ENCODE measurements around the gene TMEM128. TPM values are rescaled to one million over a fixed set of nuclear protein-coding genes. Genes with fewer than 3 reads are reported as not detected.
A peak's percentile ranks its signal among the peaks of the same experiment; 100 is the strongest.

Gene TMEM128
- total and polyA plus RNA-seq, 2 of the 13 experiments (the other 11 are each of a cell fraction or from before 2014, with no cell fraction given), result 19.4 to 27.9 TPM

- TF ChIP-seq MYPOP (CRISPR knock-in tag; IDR thresholded peaks at IDR 0.05) (peak; percentile 79), ZNF841 (CRISPR knock-in tag; IDR thresholded peaks at IDR 0.05; ENCODE audit: borderline replicate concordance) (no peak), THYN1 (CRISPR knock-in tag; IDR thresholded peaks at IDR 0.05; ENCODE audit: borderline replicate concordance, low read depth) (no peak), THAP11 (CRISPR knock-in tag; IDR thresholded peaks at IDR 0.05) (peak; percentile 92), MYC (CRISPR knock-in tag; IDR thresholded peaks at IDR 0.05; ENCODE audit: borderline replicate concordance) (peak; percentile 99), PATZ1 (CRISPR knock-in tag; IDR thresholded peaks at IDR 0.05) (peak; percentile 30; the same call in 1 of the 2 replicates), RNF219 (CRISPR knock-in tag; IDR thresholded peaks at IDR 0.05) (no peak), ZNF580 (CRISPR knock-in tag; IDR thresholded peaks at IDR 0.05; ENCODE audit: borderline replicate concordance, low read depth) (0 out of 2 replicates have a peak, but pooled peaks have one; percentile 38), ZNF772 (CRISPR knock-in tag; IDR thresholded peaks at IDR 0.05) (no peak), ZNF879 (CRISPR knock-in tag; IDR thresholded peaks at IDR 0.05) (0 out of 2 replicates have a peak, but pooled peaks have one; percentile 38), ZFP36L2 (CRISPR knock-in tag; IDR thresholded peaks at IDR 0.05) (no peak), GABPA (IDR thresholded peaks at IDR 0.05; ENCODE audit: low read depth, low read length) (peak; percentile 98), GABPA (CRISPR knock-in tag; IDR thresholded peaks at IDR 0.05; ENCODE audit: low read depth) (peak; percentile 97), PTBP1 (IDR thresholded peaks at IDR 0.05; ENCODE audit: low read depth, low read length, poor library complexity, severe bottlenecking) (no peak), POGK (CRISPR knock-in tag; conservative IDR thresholded peaks at IDR 0.05) (peak; percentile 86; the same call in 1 of the 2 replicates), CREBL2 (CRISPR knock-in tag; IDR thresholded peaks at IDR 0.05; ENCODE audit: borderline replicate concordance) (no peak), GFI1 (CRISPR knock-in tag; IDR thresholded peaks at IDR 0.05; ENCODE audit: borderline replicate concordance) (no peak), THAP7 (CRISPR knock-in tag; IDR thresholded peaks at IDR 0.05) (0 out of 2 replicates have a peak, but pooled peaks have one; percentile 30), ZMAT5 (CRISPR knock-in tag; IDR thresholded peaks at IDR 0.05; ENCODE audit: borderline replicate concordance, low read depth) (no peak)
Measured at GRCh38 chr4:4289941-4290850, 42.2 kb upstream of the TMEM128 start, which contains the start of the genes LYAR and ZBTB49 (continued).

Data from HepG2 (cell line).